ENCODE data around the gene SLC6A6.
A peak's percentile ranks its signal among the peaks of the same experiment; 100 is the strongest.

The SLC6A6 gene

DNA sequence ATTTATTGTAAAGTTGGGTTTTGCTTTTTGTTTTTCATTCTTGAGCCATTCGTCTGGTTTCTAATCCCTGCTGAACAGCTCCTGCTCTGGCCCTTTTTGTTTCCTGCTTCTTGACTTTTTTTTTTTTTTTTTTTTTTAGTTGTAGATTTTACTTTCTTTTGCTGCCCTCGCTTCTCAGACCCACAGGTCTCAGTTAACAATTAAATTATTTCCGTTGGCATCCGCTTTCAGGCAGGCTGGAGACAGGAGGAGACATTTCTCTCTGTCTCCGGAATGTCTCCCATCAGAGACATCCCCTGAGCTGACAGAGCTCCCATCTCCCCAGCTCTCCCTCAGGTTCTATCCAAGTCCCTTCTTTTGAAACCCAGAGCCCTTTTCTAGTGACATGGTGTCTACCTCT, 68.6 kb downstream of the SLC6A6 start:
- no peak for DNase-seq

DNA sequence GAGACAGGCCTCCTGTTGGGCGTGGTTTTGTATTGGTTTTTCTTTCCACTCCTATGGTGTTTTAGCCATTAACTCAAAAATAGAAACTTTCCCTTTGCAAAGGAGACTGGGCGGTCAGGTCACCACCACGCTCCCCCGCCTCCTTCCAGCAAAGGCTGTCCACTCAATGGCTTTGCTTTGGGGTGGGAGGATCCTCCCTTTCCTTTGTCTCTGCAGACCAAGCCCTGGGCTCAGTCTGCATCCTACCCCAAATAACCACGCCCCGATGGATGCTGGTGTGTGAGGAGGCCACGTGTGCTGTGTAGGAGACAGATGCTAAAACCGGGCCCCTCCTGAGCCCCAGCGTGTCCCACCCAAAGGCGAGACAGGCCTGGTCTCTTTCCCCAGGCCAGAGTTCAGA, 69.3 kb downstream of the SLC6A6 start:
- no peak for DNase-seq

DNA sequence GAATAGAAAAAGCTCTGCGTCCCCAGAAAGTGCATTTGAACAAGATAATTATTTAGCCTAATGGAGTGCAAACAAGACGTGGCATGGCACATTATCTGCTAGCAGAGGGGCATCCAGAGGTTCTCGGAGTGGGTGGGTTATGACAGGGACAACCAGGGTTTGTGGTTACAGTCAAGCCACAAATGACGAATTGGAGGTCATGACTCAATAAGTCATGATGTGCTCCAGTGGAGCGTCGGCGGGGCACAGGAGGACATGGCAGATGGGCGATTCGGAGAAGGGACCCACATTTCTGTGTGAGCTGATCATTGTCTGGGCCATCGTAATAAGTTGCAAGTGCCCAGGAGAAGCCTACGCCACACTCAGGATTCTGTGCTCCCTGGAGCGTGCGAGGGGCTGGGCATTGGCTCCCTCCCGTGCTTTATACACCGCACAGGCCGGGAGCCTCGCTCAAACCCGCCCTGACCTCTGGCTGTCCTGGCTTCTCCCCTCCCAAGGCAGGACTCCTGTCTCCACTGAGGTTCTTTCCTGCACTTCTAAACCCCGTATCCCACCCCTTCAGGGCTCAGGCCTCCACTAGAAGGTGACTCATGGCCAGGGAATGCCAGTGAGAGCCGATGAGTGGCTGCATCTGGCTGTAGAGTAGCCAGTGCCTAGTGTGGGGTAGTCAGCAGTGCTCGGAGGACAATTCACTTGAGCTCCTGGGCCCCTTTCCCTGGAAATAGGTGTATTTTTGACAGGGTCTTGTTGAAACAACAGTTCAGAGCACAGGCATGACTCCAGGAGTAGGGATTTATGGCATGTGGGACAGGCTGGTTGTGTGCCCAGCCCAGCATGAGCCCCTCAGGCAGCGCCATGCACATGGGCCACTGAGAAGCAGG, 70.3 kb downstream of the SLC6A6 start:
- peak; percentile 25 for DNase-seq

DNA sequence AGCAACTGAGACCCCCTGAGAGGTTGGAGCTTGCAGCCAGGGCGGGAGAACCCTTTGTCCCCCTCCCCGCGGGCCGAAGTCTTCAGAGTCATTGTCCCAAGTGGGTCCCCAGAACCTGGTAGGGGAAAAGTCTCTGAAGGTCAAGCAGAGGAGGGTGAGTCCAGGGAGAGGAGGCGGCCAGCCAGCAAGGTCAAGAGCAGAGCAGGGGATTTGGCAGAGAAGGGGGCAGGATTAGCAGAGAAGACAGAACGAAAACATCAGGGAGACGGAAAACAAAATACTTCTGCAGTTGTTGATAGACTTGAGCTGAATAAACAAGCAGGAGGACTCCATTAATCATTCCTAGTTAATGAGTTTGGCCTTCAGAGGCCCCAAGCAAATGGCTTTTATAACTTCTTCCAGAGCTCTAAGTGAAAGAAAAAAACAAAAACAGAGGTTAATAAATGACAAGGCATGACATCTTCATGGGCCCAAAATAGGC, 71.0 kb downstream of the SLC6A6 start:
- DNase-seq = no peak

DNA sequence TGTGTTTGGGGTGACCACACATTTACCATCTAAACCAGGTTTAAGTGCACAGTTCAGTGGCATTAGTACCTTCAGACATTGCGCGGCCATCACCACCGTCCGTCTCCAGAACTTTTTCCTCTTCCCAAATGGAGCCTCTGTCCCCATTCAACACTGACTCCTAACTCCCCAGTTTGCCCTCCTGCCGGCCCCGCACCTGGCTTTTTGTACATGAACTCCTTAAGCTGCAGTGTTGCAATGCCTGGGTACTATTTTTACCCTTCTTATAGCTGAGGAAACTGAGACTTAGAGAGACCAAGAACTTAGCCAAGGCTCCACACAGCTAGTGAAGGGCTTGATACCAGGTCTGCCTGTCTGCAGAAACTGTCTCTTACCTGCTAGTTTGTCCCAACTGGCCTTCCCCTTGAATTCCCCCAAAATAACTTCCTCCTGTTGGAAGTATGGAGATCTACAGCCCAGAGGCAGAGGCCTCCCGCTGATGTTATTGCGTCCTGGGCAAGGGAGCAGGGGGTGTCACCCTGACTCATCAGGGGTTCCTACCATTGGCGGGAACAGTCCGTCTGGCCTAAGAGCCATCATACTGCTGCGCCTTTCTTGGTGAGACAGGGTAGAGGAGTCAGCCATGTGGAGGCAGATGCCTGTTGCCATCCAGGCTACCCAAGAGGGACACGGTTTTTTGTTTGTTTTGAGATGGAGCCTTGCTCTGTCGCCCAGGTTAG, 72.1 kb downstream of the SLC6A6 start:
- no peak for DNase-seq

DNA sequence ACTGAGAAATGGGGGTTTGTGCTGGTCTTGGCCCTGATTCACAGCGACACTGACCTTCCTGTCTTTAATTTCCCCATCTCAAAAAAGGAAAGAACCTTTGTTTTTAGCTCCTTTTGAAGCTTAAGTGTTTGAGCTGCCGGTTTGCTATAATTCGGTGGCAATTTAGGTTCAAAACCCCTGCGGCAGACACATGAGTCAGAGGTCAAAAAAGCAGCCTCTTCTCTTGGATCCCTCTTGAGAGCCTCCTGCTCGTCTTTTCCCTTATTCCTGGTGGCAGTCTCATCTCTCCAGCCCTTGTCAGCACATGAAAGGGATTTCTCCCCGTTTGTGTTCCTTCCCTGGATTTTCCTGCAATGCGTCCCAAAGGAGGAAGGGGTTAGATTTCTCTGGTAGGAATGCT, 73.2 kb downstream of the SLC6A6 start:
- DNase-seq = no peak

DNA sequence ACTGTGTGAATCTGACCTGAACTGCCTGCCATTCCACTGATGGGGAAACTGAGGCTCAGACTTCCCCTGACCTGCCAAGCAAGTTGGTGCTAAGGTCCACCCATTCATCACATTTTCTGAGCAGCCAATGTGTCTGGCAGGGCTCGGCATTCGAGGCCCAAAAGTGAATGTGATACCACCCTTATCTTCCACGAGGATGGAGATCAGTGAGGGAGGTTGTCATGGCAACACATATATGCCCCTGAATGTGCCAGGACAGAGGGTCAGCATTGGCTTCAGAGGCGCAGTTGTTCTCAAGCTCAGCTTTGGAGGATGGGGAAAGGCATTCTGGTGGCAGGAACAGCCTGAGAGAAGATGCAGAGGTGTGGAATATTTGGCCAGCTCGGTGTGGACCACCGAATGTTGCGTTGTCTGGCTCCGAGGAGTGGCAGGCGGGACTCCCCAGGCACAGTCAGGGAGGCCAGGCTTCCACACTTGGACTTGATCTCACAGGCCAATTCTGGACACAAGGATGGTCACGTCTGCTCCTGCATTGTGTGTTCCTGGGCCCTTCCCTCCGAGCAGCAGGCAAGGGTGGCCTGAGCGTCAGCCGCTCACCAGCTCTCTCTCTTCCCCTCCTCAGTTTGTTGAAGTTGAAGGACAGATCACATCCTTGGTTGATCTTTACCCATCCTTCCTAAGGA, 74.3 kb downstream of the SLC6A6 start:
- DNase-seq = no peak

DNA sequence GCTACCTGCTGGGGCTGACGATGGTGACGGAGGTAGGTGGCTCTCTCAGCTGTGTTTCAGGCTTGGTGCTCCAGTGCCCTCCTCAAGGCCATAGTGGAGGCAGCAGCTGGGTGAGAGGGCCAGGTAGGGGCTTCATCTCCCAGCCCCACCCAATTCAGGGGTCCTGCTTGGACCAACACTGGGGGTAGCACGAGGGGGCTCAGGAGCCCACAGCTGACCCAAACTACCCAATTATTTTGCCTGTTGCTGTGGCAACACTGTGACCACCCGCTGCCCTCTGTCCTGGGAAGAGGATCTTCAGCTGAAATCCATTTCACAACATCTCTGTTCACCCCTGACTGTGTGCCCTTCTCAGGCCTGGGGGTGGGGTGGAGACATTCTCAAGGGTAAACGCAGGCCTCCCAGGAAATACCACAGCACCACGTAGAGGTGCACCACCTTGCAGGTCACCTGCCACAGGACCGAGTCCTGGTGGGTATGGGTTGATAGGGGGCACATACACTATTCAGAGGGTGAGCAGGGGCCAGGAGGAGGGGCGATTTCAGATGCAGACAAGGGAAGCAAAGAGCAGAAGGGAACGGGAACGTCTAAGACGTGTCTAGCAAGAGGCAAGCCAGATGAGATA, 75.0 kb downstream of the SLC6A6 start:
- no peak for DNase-seq

DNA sequence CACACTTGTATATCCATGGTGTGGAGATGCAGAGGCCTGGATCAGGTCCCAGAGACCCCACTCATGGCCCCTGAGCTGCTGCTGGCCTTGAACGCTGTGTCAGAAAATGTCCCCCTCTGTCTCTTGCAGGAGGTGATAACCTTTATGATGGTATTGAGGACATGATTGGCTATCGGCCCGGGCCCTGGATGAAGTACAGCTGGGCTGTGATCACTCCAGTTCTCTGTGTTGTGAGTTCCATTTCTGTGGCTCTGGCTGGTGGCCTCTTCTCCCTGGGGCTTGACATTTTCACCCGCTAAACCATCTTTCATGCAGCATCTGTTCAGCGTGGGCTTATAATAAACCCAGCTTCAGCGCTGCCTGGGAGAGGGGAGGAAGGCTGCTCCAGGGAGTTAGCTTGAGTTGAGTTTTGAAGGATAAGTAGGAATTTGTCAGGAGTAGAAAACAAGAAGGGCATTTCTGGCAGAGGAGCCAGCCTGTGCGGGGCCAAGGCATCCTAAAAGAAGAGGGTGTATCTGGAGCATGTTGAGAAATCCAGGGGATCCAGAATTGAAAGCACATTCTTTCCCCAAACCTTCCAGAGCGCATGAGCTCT, 76.6 kb downstream of the SLC6A6 start:
- no peak for DNase-seq

DNA sequence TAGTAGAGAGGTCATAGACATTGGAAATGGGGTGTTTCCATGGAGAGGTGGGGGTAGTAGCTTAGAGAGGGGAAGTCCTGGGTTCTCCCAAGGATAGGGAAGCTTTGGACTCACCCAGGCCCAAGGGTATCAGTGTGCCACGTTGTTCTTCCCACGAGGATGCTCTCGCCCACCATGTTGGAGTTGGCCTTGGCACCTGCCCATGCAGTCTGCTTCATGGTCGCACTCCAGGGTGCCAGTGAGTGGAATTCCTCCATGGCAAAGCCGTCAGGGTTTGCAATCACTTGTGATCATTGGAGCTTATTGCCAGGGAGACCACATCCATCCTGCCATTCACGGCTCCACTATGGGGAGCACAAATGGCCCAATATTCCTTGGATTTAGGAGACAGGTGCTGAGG, 77.2 kb downstream of the SLC6A6 start:
- DNase-seq = no peak

DNA sequence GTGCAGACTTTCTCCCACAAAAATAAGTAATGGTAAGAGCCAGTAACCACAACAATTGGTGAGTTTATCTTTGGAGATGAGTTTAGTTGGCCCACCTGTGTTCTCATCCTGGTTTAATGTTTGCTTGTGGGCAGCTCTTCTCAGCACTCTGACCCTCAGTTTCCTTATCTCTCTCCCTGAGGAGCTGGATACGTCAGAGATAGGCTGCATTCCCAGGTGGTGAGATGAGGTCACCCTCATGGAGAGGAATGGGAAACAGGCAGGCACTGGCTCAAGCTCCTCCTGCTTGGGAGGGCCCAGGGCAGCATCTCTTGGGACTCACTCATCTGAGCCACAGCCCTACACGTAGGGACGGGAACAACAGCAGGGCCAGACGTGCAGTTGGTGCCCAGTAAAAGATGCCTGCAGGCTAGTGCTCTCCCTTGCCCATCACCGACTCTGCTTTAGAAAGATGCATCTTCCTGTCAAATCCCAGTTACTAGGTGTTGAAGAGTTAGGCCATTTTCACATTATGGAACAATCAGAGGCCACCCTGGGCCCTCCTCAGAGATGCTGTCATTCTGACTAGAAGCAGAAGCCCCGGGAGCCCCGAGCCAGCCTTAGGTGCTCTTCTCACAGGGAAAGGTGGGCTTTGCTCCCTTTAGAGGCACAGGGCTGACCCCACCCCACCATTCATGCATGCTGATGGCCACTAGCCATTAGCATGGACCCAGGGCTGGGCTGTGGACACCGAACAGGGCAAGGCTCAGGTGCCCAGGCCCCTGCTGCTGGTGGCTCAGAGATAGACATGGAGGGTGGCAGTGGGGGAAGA, 78.0 kb downstream of the SLC6A6 start:
- no peak for DNase-seq

DNA sequence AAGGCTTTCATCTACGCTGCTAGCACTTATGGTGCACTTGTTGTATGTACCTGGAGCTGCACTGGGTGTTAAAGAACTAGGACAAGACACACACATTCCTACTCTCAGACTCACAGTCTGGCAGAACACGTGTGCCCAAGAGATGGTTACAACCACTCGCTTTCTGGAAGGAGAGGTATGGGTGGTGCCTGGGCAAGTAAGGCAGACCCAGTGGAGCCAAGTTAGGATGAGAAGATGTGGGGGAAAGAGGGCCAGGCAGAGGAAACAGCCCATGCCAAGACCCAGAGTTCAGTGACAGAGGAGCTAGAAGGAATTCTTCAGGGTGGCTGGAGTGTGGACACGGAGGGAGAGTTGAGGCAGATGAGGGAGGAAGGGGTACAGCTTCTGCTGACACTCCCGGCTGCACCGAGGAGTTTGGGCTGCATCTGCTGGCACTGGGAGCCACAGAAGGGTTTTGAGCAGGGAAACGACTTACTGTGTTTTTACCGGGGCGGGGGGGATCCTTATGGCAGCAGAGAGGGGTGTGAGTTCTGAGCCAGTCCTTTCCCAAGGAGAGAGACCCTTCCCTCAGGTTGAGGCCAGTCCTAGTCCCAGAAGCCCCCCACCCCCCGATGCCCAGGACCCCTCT, 78.7 kb downstream of the SLC6A6 start:
- no peak for DNase-seq

DNA sequence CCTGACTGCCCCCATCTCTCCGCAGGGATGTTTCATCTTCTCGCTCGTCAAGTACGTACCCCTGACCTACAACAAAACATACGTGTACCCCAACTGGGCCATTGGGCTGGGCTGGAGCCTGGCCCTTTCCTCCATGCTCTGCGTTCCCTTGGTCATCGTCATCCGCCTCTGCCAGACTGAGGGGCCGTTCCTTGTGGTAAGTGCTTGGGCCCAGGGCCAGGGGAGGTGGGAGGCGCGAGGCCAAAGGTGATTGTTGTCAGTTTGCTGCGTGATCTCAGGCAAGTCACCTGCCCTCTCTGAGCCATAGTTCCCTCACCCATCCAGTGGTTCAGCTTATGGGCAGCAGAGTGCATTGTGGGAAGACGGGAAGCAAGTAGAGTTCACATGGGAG, 79.2 kb downstream of the SLC6A6 start:
- no peak for DNase-seq

DNA sequence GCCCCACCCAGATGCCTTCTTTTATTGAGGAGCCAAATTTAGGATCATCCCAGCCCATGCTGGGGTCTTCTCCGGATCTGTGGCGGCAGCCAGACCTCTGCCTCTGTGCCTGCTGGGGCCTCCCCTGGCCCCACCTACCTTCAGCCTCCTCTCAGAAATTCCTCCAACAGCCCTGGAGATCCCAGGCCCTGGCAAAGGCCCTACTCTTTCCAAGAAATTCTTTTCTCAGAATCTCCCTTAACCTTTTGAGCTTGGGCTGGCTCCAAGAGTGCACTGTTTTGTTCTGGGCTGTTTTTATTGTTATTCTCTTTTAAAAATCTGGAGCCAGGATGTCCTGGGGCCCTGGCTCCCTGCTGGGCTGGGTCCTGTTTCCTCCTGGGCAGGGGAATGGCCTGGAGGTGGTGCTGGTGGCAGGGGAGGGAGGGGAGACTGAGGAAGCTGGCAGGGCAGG, 79.9 kb downstream of the SLC6A6 start:
- DNase-seq = no peak

DNA sequence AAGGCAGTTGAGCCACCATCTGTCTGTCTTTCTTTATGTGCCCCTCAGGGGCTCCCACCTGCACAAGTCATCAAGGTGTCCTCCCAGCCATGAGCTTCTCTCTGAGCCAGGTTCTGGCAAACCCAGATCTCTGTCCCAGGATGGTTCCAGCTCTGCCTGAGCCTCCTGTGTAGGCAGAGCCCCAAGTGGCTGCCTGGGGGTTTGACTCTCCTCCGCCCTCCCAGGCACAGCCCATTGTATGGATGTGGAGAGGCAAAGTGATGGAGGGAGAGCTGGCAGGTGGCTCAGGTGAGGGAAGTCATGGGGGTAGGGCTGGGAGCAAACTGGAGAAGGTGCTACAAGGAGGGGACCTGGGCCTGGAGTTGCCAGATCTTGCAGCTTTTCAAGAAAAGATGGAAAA, 80.9 kb downstream of the SLC6A6 start:
- DNase-seq = no peak

DNA sequence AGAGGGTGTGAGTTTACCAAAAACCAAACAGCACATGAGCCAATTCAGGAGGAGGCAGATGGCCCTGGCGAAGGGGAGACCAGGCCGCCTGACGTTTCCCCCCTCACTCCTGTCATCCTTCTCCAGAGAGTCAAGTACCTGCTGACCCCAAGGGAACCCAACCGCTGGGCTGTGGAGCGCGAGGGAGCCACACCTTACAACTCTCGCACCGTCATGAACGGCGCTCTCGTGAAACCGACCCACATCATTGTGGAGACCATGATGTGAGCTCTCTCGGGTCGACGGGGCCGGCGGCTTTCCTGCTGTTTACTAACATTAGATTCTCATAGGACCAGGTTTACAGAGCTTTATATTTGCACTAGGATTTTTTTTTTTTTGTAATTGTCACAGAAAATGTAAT, 82.3 kb downstream of the SLC6A6 start:
- no peak for DNase-seq

DNA sequence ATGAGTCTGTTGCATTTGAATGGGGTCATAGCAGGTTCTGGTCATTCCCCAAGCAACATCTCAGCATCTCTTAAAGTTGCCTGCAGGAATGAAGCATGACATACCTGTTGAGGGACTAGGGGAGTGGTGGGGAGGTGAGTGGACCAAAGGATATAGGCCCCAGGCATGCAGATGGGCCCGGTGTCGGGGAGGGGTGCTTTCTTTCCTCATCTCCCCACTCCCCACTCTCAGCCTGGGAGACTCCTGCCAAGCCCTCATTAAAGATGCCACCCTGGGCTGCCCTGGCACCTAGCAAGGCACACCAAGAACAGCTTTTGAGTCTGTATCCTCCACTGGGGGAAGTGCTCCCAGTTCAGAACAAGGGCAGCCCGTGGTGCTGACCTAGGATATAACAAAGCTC, 83.6 kb downstream of the SLC6A6 start:
- no peak for DNase-seq

DNA sequence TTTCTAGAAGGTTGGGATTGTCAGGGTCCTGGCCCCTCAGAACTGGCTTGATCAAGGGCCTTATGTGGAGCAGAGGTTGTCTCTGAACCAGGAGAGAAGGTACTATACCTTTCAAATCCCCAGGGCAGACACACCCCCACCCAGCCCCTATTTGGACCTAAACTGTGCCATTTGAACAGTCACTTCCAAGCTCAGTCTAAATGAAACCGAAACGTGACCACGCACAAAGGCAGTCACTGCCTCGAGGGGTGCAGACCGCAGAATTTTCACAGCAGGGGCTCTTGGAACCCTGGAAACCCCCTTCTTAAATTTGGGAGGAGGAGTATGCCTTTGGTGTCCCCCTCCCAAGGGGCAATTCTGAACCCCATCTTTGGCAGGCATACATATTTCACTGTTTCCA, 84.1 kb downstream of the SLC6A6 start:
- DNase-seq = no peak

DNA sequence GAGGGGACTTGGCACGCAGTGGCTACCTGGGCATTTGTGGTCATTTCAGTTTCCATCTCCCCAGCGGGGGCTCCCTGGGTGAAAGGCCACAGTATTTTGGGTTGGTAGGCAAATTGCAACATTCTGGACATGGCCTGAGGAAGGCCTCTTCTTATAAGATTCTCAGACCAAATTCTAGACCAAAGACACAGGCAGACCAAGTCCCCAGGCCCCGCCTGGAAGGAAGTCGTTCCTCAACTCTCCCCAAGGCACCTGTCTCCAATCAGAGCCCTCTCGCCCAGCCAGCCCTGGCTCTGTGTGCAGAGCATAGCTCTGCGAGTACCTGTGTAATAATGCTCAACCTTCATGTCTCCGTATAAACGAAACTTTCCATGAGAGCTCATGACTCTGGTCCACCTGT, 84.7 kb downstream of the SLC6A6 start:
- no peak for DNase-seq

DNA sequence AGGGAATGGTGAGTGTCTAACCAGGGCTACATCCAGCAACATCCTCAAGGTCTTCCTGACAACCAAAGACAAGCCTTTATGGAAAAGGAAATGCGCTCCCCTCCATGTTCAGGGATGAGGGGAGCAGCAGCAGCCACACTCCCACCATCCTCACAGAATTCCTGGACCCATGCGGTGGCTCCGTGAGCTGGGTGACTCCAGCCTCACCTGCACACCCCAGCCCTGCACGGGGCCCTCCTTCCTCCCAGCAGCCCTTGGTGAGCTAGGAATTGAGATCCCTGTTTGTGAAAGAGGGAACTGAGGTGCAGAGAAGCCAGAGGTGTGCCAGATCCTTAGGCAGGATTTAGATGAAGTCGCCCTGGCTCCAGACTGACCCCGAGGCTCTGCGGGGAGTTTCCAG, 85.4 kb downstream of the SLC6A6 start:
- DNase-seq = no peak

DNA sequence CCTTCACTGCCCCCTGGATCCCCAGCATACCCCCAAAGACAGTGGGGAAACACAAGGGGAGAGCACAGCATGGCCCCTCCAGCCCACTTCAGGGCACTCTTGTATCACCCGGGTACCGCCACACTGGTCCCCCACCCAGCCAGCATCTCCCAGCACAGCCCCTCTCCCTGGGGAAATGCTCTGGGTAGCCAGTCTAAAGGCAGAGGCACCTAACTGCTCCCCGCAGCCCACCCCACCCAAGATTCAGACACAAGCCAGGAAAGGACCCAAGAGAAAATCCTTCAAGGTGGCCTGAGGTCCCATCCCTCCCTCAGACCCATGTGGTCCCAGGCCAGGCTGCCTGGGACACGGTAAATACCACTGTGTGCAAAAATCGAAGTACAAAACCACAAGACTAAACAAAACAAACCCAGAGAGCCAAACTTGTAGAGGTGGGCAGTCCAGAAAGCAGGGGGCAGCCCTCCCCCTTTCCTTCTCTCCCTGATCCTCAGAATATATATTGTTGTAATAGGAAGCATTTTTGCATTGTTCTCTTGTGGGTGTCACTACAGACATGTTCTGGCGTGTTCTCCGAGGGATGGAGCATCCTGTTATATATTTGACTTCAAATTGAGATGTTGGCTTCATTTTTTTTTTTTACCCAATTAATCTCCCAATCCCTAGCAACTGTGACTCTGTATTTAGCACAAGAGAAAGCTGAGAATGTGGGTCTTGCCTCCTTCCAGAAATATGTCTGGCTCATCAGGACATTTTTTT, 86.1 kb downstream of the SLC6A6 start:
- no peak for DNase-seq

Data from stimulated activated CD4-positive, alpha-beta T cell treated with anti-CD3 and anti-CD28 coated beads, Interleukin-15, amount 100 ng/mL, for 24 hours (primary cell).